Fibroblast of pulmonary artery (primary cell): ENCODE measurements around the gene IZUMO4.

ENCODE experiments used
- DNase-seq: peaks from one replicate; pipeline ENCODE4 v3.0.0-alpha.2; 2010; ENCODE audit warnings: low read depth
- H3K4me3 ChIP-seq: replicated peaks from 2 replicates; pipeline ENCODE4 v1.5.1; 2011; ENCODE audit warnings: low read depth, mild to moderate bottlenecking, control low read depth, low read length, moderate library complexity
- TF ChIP-seq, protein P1 (sequence below): IDR thresholded peaks from 2 replicates; pipeline ENCODE4 v1.5.1; 2011; ENCODE audit warnings: mild to moderate bottlenecking, control low read depth, low read length, inconsistent platforms; ENCODE audit errors: missing control alignments

Gene IZUMO4

DNA sequence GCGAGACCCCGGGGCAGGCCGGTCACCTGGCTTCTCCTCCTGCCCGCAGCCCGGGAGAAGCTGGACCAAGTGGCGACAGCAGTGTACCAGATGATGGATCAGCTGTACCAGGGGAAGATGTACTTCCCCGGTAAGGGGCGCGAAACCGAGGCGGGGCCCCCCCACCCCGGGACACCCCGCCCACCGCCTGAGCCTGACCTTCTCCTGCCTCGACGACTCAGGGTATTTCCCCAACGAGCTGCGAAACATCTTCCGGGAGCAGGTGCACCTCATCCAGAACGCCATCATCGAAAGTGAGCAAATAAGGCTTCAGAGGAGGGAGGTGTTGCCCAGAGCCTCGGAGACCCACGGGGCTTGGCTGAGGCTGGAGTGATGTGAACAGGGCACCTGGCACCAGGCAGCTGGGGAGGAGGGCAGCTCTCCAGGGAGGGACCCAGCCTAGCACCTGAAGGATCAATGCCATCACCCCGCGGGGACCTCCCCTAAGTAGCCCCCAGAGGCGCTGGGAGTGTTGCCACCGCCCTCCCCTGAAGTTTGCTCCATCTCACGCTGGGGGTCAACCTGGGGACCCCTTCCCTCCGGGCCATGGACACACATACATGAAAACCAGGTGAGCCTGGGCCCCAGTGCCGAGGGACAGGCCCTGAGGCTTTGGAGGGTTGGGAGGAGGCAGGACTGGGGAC, 629 bp downstream of the IZUMO4 start:
- H3K4me3 ChIP-seq = peak overlapping the region; percentile 50
- DNase-seq = no peak
- TF ChIP-seq, protein P1, sequence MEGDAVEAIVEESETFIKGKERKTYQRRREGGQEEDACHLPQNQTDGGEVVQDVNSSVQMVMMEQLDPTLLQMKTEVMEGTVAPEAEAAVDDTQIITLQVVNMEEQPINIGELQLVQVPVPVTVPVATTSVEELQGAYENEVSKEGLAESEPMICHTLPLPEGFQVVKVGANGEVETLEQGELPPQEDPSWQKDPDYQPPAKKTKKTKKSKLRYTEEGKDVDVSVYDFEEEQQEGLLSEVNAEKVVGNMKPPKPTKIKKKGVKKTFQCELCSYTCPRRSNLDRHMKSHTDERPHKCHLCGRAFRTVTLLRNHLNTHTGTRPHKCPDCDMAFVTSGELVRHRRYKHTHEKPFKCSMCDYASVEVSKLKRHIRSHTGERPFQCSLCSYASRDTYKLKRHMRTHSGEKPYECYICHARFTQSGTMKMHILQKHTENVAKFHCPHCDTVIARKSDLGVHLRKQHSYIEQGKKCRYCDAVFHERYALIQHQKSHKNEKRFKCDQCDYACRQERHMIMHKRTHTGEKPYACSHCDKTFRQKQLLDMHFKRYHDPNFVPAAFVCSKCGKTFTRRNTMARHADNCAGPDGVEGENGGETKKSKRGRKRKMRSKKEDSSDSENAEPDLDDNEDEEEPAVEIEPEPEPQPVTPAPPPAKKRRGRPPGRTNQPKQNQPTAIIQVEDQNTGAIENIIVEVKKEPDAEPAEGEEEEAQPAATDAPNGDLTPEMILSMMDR = no peak

DNA sequence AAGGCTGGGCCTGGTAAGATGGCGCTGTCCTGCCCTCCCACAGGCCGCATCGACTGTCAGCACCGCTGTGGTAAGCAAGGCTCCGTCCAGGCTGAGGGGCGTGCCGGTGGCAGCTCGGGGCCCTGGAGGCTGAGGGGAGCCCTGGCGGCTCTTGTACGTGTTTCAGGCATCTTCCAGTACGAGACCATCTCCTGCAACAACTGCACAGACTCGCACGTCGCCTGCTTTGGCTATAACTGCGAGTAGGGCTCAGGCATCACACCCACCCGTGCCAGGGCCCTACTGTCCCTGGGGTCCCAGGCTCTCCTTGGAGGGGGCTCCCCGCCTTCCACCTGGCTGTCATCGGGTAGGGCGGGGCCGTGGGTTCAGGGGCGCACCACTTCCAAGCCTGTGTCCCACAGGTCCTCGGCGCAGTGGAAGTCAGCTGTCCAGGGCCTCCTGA, 1.2 kb downstream of the IZUMO4 start:
- TF ChIP-seq, protein P1 = no peak
- no peak for DNase-seq
- H3K4me3 ChIP-seq = no peak overlapping the region

DNA sequence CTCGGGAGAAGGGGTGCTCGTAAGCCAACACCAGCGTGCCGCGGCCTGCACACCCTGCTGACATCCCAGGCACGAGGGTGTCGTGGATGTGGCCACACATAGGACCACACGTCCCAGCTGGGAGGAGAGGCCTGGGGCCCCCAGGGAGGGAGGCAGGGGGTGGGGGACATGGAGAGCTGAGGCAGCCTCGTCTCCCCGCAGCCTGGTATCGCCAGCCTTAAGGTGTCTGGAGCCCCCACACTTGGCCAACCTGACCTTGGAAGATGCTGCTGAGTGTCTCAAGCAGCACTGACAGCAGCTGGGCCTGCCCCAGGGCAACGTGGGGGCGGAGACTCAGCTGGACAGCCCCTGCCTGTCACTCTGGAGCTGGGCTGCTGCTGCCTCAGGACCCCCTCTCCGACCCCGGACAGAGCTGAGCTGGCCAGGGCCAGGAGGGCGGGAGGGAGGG, 2.4 kb downstream of the IZUMO4 start:
- DNase-seq = no peak
- TF ChIP-seq, protein P1 = no peak
- no peak overlapping the region for H3K4me3 ChIP-seq

DNA sequence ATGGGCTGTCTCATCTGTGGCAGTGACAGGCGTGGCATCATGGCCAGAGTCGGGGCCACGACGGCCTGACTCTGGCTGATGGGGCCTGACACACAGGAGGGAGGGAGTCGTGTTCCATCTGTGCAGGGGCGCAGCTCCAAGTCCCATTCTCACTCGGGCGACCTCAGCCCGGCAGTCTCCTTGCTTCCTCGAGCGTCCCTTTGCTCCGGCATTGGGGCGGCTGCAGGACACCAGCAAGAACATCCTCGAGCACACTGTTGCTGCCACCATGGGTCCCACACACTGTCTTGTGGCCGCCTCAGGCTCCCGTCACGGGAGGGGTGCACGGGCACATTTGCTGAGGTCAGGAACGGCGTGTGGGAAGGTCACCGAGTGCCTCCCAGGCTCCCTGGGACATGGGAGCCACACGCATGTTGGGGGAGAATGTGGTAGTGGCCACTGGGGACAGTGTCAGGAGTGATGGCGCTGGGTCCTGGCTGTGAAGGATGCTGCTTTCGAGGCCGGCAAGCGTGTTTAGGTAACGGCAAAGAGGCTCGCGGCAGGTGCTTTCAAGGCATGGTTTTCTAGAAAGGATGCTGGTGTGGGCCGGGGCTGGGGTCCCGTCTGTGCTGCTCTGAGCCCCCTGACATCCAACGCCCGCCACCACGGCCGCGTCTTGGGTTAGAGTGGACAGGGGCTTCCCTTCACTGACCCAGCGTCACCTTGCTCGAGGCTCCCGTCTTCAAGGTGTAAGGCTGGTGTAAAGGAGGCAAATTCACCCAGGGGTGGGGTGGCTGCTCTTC, 3.4 kb downstream of the IZUMO4 start:
- H3K4me3 ChIP-seq = no peak overlapping the region
- no peak for DNase-seq
- TF ChIP-seq, protein P1 = no peak

DNA sequence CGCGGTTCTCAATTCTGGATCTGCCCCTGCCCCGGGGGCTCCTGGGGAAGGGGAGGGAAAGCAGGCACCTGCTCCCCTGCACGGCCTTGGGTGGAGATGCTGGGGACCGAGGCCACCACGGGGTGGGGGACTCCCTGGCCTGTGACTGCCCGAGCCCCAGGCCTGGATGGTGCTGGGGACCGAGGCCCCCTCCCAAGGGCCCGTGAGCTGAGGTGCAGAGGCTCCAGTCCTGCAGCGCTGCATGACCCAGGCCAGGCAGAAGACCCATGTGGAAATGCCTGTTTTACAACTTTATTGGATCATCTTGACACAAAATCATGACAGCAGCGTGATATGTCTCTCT, 4.0 kb downstream of the IZUMO4 start:
- TF ChIP-seq, protein P1 = no peak

DNA sequence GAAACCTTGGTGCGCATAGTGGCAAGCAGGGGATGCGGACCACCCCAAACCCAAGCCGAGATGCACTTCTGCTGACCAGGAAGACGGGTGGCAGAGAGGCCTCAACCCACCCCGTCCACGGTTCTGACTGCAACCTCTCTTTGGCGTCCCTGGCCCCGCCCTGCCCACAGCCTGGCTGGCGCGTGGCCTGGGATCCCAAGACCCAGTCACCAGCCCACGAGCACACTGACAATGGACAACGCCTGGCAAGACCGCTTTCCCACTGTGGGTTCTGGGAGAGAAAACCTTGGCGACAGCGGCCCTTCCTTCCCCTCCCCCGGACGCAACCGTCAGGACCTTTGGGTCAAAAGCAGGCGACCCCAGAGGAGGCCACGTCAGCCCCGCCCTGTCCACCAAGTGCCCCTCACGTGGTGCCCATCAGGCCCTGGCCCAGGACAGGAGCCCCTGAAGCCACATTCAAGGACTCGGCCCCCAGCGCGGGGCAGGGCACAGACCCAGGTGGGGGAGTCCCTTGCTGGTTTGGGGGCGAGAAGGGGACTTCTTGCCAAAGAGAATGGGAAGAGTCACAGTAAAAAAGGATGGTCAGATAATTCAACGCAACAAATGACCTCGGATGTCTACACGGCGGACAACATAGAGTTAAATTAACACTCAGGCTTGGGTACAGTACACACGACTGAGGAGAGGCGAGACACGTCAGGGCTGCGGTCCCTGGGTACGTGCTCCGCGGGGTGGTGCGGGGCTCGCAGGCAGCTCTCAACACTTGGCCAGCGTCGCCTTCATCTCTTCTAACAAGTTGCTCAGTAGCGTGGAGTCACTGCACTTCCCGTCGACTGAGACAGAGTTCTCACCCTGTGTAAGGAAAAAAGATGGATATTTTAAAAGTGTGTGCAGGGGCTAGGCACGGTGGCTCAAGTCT, 5.0 kb downstream of the IZUMO4 start:
- no peak overlapping the region for H3K4me3 ChIP-seq
- no peak for DNase-seq
- TF ChIP-seq, protein P1 = no peak

More for the DNA sequence above, 4.0 kb downstream of the IZUMO4 start:
- no peak for DNase-seq
- H3K4me3 ChIP-seq = no peak overlapping the region
